ENCODE data around the gene FTH1.

- TF ChIP-seq FOXA1 (IDR thresholded peaks at IDR 0.05) (no peak), CTCF (IDR thresholded peaks at IDR 0.05; ENCODE audit: low read depth, low read length, missing input control) (peak; percentile 96), YY1 (IDR thresholded peaks at IDR 0.05) (no peak), RAD21 (IDR thresholded peaks at IDR 0.05) (peak; percentile 98 to 99), ATF3 (IDR thresholded peaks at IDR 0.05) (no peak), JUND (IDR thresholded peaks at IDR 0.05) (no peak), ZBTB33 (IDR thresholded peaks at IDR 0.05) (no peak), TAF1 (conservative IDR thresholded peaks at IDR 0.05) (no peak), NR2F2 (IDR thresholded peaks at IDR 0.05) (no peak), REST (IDR thresholded peaks at IDR 0.05) (no peak), EGR1 (IDR thresholded peaks at IDR 0.05; ENCODE audit: low read depth in 2 of 2) (no peak), GABPA (IDR thresholded peaks at IDR 0.05 in 1 of 2, conservative IDR thresholded peaks at IDR 0.05 in 1 of 2) (no peak), MAX (IDR thresholded peaks at IDR 0.05) (no peak)
Observed at GRCh38 chr11:61947486-61948210, 19.8 kb downstream of the FTH1 start.
